Neuronal stem cell (in vitro differentiated cells): ENCODE results near the gene SLCO3A1.
A peak's percentile ranks its signal among the peaks of the same experiment; 100 is the strongest.

Experiments
- DNase-seq: peaks from one replicate; pipeline ENCODE4 v3.0.0-alpha.2; 2013; ENCODE audit warnings: low spot score
- H2AFZ ChIP-seq: one replicate; pipeline ENCODE4 v1.6.1; 2013; ENCODE audit warnings: mild to moderate bottlenecking, low read length, inconsistent platforms
- H2AK5ac ChIP-seq: 2 replicates; pipeline ENCODE4 v1.6.1; 2013; ENCODE audit warnings: low read depth, mild to moderate bottlenecking, inconsistent platforms, low read length, moderate library complexity, mixed read lengths
- H2BK120ac ChIP-seq: 2 replicates; pipeline ENCODE4 v1.6.1; 2013; ENCODE audit warnings: low read depth, mild to moderate bottlenecking, inconsistent platforms, low read length, moderate library complexity, mixed read lengths
- H2BK12ac ChIP-seq: one replicate; pipeline ENCODE4 v1.6.1; 2013; ENCODE audit warnings: low read length, inconsistent platforms
- H2BK15ac ChIP-seq: 2 replicates; pipeline ENCODE4 v1.6.1; 2013; ENCODE audit warnings: mild to moderate bottlenecking, low read length, inconsistent platforms, mixed read lengths
- H2BK5ac ChIP-seq: one replicate; pipeline ENCODE4 v1.6.1; 2013; ENCODE audit warnings: inconsistent platforms, mild to moderate bottlenecking, low read length, moderate library complexity
- H3K14ac ChIP-seq: one replicate; pipeline ENCODE4 v1.6.1; 2013; ENCODE audit warnings: low read length, inconsistent platforms
- H3K18ac ChIP-seq: 2 replicates; pipeline ENCODE4 v1.6.1; 2013; ENCODE audit warnings: low read length, inconsistent platforms
- H3K23ac ChIP-seq: 2 replicates; pipeline ENCODE4 v1.6.1; 2013; ENCODE audit warnings: low read depth, mild to moderate bottlenecking, mixed read lengths, low read length, inconsistent platforms; ENCODE audit not compliant: poor library complexity
- H3K27ac ChIP-seq: replicated peaks from 3 replicates; pipeline ENCODE4 v1.5.1; 2013; ENCODE audit warnings: low read length, inconsistent platforms
- H3K27me3 ChIP-seq, 3 experiments: 2 replicates each; pipeline ENCODE4 v1.6.1; 2013; ENCODE audit warnings: low read length in 3 of 3, mild to moderate bottlenecking in 2 of 3, inconsistent platforms in 1 of 3, low read depth in 1 of 3, mixed read lengths in 1 of 3, moderate library complexity in 1 of 3; ENCODE audit not compliant: control insufficient read depth in 3 of 3, insufficient read depth in 3 of 3
- H3K36me3 ChIP-seq, 2 donors: replicated peaks in 1 of 2; 2 replicates each; pipeline ENCODE4 v1.6.1; 2013; ENCODE audit warnings: low read length in 2 of 2; ENCODE audit not compliant: control insufficient read depth in 2 of 2, insufficient read depth in 2 of 2
- H3K4ac ChIP-seq: 2 replicates; pipeline ENCODE4 v1.6.1; 2013; ENCODE audit warnings: inconsistent platforms, mild to moderate bottlenecking, low read length, moderate library complexity
- H3K4me1 ChIP-seq, 2 donors: 1 replicate in 1 of 2; 2 replicates in 1 of 2; pipeline ENCODE4 v1.6.1; 2013; ENCODE audit warnings: low read length in 2 of 2, low read depth in 1 of 2; ENCODE audit not compliant: control insufficient read depth in 2 of 2, insufficient read depth in 1 of 2
- H3K4me2 ChIP-seq: one replicate; pipeline ENCODE4 v1.6.1; 2013; ENCODE audit warnings: mild to moderate bottlenecking, low read length, inconsistent platforms; ENCODE audit not compliant: insufficient read depth, poor library complexity, severe bottlenecking
- H3K4me3 ChIP-seq, 2 donors: 2 replicates each; pipeline ENCODE4 v1.5.1; 2013; ENCODE audit warnings: low read length in 2 of 2, mild to moderate bottlenecking in 2 of 2, inconsistent platforms in 1 of 2, moderate library complexity in 1 of 2
- H3K79me1 ChIP-seq: one replicate; pipeline ENCODE4 v1.6.1; 2013; ENCODE audit warnings: low read depth, mild to moderate bottlenecking, inconsistent platforms, low read length, moderate library complexity
- H3K9ac ChIP-seq: one replicate; pipeline ENCODE4 v1.6.1; 2013; ENCODE audit warnings: mild to moderate bottlenecking, low read depth, low read length, inconsistent platforms; ENCODE audit not compliant: poor library complexity
- H3K9me3 ChIP-seq, 2 donors: replicated peaks in 1 of 2; 2 replicates each; pipeline versions ENCODE3 to v1.6.1; 2013; ENCODE audit warnings: low read length in 2 of 2, mild to moderate bottlenecking in 2 of 2, inconsistent platforms in 1 of 2, low read depth in 1 of 2, mixed read lengths in 1 of 2, moderate library complexity in 1 of 2; ENCODE audit not compliant: control insufficient read depth in 2 of 2, insufficient read depth in 1 of 2
- H4K8ac ChIP-seq: one replicate; pipeline ENCODE4 v1.6.1; 2013; ENCODE audit warnings: low read depth, mild to moderate bottlenecking, inconsistent platforms, low read length, moderate library complexity
- H4K91ac ChIP-seq: one replicate; pipeline ENCODE4 v1.6.1; 2013; ENCODE audit warnings: low read length, low read depth, mild to moderate bottlenecking, inconsistent platforms; ENCODE audit not compliant: poor library complexity
- WGBS, 2 donors: extraction: QIAGEN DNeasy Blood & Tissue Kit; methylation state at CpG; one replicate each; pipeline ENCODE4 v1.1.7; 2013; ENCODE audit warnings: missing lambda C conversion rate in 2 of 2, mixed read lengths in 1 of 2; ENCODE audit not compliant: insufficient read length in 2 of 2, insufficient replicate concordance in 1 of 2; ENCODE audit errors: extremely low coverage in 2 of 2; 5-methylcytosine and 5-hydroxymethylcytosine counted together

The SLCO3A1 gene

GRCh38 chr15:91862891-91863504, 9.5 kb downstream of the SLCO3A1 start:
- WGBS, 2 donors: no CpG with 5 or more reads among the region's 5 CpGs
- Histone ChIP-seq H3K4me1 (peaks cover 0 to 27% of the 10 kb centered on the region in 2 donors), H3K27me3 (no peaks in the 10 kb centered on the region), H2BK15ac (no peak overlapping the region), H3K4me2 (no peak overlapping the region), H3K14ac (no peak overlapping the region), H2BK12ac (no peak overlapping the region), H3K23ac (no peak overlapping the region), H2AK5ac (no peak overlapping the region), H4K91ac (no peak overlapping the region), H3K27ac (no peak overlapping the region), H3K36me3 (no peaks in the 10 kb centered on the region), H2AFZ (no peak overlapping the region), H3K79me1 (no peaks in the 10 kb centered on the region), H3K9me3 (no peaks in the 10 kb centered on the region), H3K9ac (no peak overlapping the region), H2BK120ac (no peak overlapping the region), H4K8ac (no peak overlapping the region), H2BK5ac (no peak overlapping the region), H3K4ac (no peak overlapping the region), H3K18ac (no peak overlapping the region), H3K4me3 (no peak overlapping the region)
- no peak for DNase-seq

- Histone ChIP-seq H3K36me3 (no peaks in the 10 kb centered on the region), H4K8ac (no peak overlapping the region), H2AFZ (no peak overlapping the region), H3K79me1 (no peaks in the 10 kb centered on the region), H2BK15ac (no peak overlapping the region), H3K4ac (no peak overlapping the region), H3K4me2 (no peak overlapping the region), H3K9ac (no peak overlapping the region), H3K23ac (no peak overlapping the region), H2BK12ac (no peak overlapping the region), H3K4me3 (no peak overlapping the region), H3K14ac (no peak overlapping the region), H3K27ac (no peak overlapping the region), H2AK5ac (no peak overlapping the region), H3K4me1 (peaks cover 0 to 26% of the 10 kb centered on the region in 2 donors), H3K9me3 (no peaks in the 10 kb centered on the region), H3K18ac (no peak overlapping the region), H2BK5ac (no peak overlapping the region), H3K27me3 (no peaks in the 10 kb centered on the region), H4K91ac (no peak overlapping the region), H2BK120ac (no peak overlapping the region)
- no CpG with 5 or more reads among the region's 7 CpGs for WGBS, 2 donors
- no peak for DNase-seq
Observed at GRCh38 chr15:91863621-91864255, 10.2 kb downstream of the SLCO3A1 start.

GRCh38 chr15:91864664-91865063, 11.2 kb downstream of the SLCO3A1 start:
- no peak overlapping the region for H3K14ac ChIP-seq
- no peak overlapping the region for H2BK12ac ChIP-seq
- H2BK15ac ChIP-seq: no peak overlapping the region
- no peak for DNase-seq
- H3K79me1 ChIP-seq: no peaks in the 10 kb centered on the region
- peaks cover 0 to 26% of the 10 kb centered on the region in 2 donors for H3K4me1 ChIP-seq
- H3K36me3 ChIP-seq: no peaks in the 10 kb centered on the region
- H3K9me3 ChIP-seq: no peaks in the 10 kb centered on the region
- H2BK120ac ChIP-seq: no peak overlapping the region
- H3K4me3 ChIP-seq: no peak overlapping the region
- peak overlapping the region; percentile 15 for H3K18ac ChIP-seq
- H2AFZ ChIP-seq: no peak overlapping the region
- no peak overlapping the region for H3K27ac ChIP-seq
- H3K23ac ChIP-seq: no peak overlapping the region
- H3K4ac ChIP-seq: no peak overlapping the region
- no peak overlapping the region for H4K8ac ChIP-seq
- no peak overlapping the region for H3K9ac ChIP-seq
- H3K27me3 ChIP-seq: no peaks in the 10 kb centered on the region
- H4K91ac ChIP-seq: no peak overlapping the region
- no peak overlapping the region for H2AK5ac ChIP-seq
- no CpG with 5 or more reads among the region's 9 CpGs for WGBS, 2 donors
- no peak overlapping the region for H2BK5ac ChIP-seq
- H3K4me2 ChIP-seq: no peak overlapping the region

DNA sequence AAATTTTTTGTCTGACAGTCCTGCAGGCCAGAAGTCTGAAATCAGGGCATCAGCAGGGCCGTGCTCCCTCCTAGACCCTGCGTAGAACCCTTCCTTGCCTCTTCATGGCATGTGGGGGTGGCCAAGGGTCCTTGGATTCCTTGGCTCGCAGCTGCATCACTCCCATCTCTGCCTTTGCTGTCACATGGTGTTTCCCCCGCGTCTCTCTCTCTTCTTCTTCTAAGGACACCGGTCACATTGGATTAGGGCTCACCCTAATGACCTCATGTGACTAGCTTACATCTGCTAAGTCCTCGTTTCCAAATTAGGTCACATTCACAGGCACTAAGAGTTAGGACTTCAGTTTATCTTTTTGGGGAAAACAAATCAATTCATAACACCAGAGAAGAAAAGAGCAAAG, 12.0 kb downstream of the SLCO3A1 start:
- no peaks in the 10 kb centered on the region for H3K9me3 ChIP-seq
- H4K91ac ChIP-seq: no peak overlapping the region
- H2AFZ ChIP-seq: no peak overlapping the region
- no peak overlapping the region for H3K4ac ChIP-seq
- H3K36me3 ChIP-seq: no peaks in the 10 kb centered on the region
- peak overlapping the region; percentile 60 for H2BK12ac ChIP-seq
- no peaks in the 10 kb centered on the region for H3K27me3 ChIP-seq
- no peak overlapping the region for H3K14ac ChIP-seq
- H2BK120ac ChIP-seq: no peak overlapping the region
- H4K8ac ChIP-seq: no peak overlapping the region
- no peak overlapping the region for H3K9ac ChIP-seq
- peaks cover 0 to 24% of the 10 kb centered on the region in 2 donors for H3K4me1 ChIP-seq
- no peak for DNase-seq
- H3K18ac ChIP-seq: peak overlapping the region; percentile 82
- no peak overlapping the region for H2BK15ac ChIP-seq
- H3K27ac ChIP-seq: no peak overlapping the region
- no peak overlapping the region for H3K4me3 ChIP-seq
- no peaks in the 10 kb centered on the region for H3K79me1 ChIP-seq
- no peak overlapping the region for H2BK5ac ChIP-seq
- H2AK5ac ChIP-seq: no peak overlapping the region
- H3K4me2 ChIP-seq: no peak overlapping the region
- no peak overlapping the region for H3K23ac ChIP-seq
- WGBS, 2 donors: no CpG with 5 or more reads among the region's 7 CpGs
